WERI-Rb-1 (cell line): Measurements from ENCODE around the gene ENC1.

Experiments used
- DNase-seq: peaks from one replicate; pipeline ENCODE4 v3.0.0-alpha.2; 2020
- H3K27ac ChIP-seq: fragments of 250-450 bp; sonication (Bioruptor Pico); 2 replicates; pipeline ENCODE4 v1.5.1; 2020; ENCODE audit warnings: mild to moderate bottlenecking, moderate library complexity
- H3K27me3 ChIP-seq: fragments of 250-450 bp; sonication (Bioruptor Pico); 2 replicates; pipeline ENCODE4 v1.5.1; 2021; ENCODE audit warnings: mild to moderate bottlenecking, low read depth, moderate library complexity; ENCODE audit not compliant: insufficient read depth, severe bottlenecking
- H3K36me3 ChIP-seq: fragments of 250-450 bp; sonication (Bioruptor Pico); 2 replicates; pipeline ENCODE4 v1.5.1; 2020; ENCODE audit warnings: mild to moderate bottlenecking, moderate library complexity
- H3K4me3 ChIP-seq: 2 replicates; pipeline ENCODE4 v1.5.1; 2011; ENCODE audit warnings: low read depth, mild to moderate bottlenecking, control low read depth, low read length
- H3K9me3 ChIP-seq: fragments of 250-450 bp; sonication (Bioruptor Pico); 2 replicates; pipeline ENCODE4 v1.5.1; 2021; ENCODE audit warnings: mild to moderate bottlenecking, moderate library complexity; ENCODE audit not compliant: severe bottlenecking
- TF ChIP-seq, protein P1 (sequence below): IDR thresholded peaks from 2 replicates; pipeline ENCODE4 v1.5.1; 2011; ENCODE audit warnings: low read depth, mild to moderate bottlenecking, control low read depth, inconsistent platforms, low read length

The ENC1 gene

DNA sequence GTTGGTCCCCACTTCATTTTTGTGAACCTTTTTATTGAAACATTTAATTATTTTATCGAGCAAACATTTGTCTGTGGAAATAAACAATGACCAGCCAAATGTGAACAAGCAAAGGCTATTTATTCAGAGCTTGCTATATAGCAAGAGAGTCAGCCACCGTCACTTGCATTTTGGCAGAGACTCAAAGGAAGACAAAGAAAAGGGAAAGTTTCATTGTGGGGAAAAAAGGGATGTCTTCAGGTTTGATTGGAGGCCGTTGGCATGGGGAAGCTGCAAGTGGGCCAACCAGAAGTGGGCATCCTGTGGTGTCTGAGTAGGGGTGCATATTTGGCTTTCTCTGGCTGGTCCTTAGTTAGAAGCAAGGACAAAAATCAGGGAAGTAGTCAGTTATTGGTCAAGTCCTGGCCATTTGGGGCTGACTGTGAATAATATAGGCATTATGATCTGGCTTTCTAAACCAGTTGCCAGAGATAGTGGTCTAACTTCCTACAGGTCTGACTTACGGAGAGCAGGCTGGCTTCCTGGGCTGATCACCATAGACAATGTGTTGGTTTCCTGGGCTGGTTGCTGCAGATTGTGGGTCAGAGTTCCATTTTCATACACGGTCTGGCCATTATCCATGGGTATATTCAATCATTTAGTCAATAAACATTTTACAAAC, 16.6 kb downstream of the ENC1 start:
- H3K27ac ChIP-seq = peak overlapping the region; percentile 79
- no peak for DNase-seq
- TF ChIP-seq, protein P1, sequence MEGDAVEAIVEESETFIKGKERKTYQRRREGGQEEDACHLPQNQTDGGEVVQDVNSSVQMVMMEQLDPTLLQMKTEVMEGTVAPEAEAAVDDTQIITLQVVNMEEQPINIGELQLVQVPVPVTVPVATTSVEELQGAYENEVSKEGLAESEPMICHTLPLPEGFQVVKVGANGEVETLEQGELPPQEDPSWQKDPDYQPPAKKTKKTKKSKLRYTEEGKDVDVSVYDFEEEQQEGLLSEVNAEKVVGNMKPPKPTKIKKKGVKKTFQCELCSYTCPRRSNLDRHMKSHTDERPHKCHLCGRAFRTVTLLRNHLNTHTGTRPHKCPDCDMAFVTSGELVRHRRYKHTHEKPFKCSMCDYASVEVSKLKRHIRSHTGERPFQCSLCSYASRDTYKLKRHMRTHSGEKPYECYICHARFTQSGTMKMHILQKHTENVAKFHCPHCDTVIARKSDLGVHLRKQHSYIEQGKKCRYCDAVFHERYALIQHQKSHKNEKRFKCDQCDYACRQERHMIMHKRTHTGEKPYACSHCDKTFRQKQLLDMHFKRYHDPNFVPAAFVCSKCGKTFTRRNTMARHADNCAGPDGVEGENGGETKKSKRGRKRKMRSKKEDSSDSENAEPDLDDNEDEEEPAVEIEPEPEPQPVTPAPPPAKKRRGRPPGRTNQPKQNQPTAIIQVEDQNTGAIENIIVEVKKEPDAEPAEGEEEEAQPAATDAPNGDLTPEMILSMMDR = no peak

DNA sequence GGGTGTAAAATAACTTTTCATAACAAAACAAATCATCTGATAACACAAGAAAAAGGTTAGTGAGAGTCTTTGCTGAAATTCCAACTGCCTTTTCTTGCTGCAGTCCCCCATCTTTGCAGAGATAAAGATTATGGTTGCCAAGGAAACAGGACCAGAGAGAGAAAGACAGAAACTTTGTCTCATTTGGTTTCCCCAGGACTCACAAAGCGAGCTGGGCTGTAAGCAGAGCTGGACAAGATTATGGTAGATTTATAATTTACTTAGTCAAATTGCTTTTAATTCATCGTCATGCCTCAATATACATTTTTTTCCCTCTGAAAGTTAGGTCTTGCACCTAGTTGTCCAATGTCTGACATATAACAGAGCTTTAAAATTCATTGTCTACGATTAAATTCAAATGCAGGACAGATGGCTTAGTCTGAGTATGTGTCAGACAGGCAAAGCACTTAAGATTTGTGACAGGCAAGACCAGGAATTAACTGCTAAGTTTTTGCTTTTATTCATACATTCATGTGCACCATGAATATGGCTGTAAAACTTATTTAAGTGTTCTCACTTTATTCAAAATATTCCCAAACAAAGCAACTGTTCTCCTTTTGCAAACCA, 17.4 kb downstream of the ENC1 start:
- Histone ChIP-seq H3K27ac (peak overlapping the region; percentile 79), H3K36me3 (peaks cover 10% of the 10 kb centered on the region), H3K27me3 (no peaks in the 10 kb centered on the region), H3K4me3 (peak overlapping the region; percentile 19), H3K9me3 (peaks cover 10% of the 10 kb centered on the region)
- peak; percentile 25 for DNase-seq
- TF ChIP-seq, protein P1 = no peak

More for the DNA sequence above, 16.6 kb downstream of the ENC1 start:
- Histone ChIP-seq H3K36me3 (peaks cover 17% of the 10 kb centered on the region), H3K27me3 (no peaks in the 10 kb centered on the region), H3K9me3 (peaks cover 10% of the 10 kb centered on the region), H3K4me3 (no peak overlapping the region)

DNA sequence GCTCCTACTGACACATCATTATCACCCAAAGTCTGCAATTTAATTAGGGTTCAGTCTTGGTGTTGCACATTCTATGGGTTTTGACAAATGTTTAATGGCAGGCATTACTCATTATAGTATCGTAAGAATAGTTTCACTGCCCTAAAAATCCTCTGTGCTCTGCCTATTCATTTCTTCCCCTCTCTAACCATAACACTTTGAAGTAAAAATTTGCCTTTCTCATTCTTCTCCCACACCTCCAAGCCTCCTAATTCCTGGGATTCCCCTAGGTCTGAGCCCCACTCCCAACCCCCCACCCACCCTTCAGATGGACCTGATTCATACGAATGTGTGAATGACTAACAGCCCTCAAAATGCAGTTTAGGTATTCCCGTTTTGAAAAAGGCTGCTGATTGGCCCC, 18.4 kb downstream of the ENC1 start:
- TF ChIP-seq, protein P1 = no peak
- no peaks in the 10 kb centered on the region for H3K27me3 ChIP-seq
- H3K4me3 ChIP-seq = no peak overlapping the region
- DNase-seq = no peak
- H3K9me3 ChIP-seq = peaks cover 10% of the 10 kb centered on the region
- peaks cover 2% of the 10 kb centered on the region for H3K36me3 ChIP-seq
- H3K27ac ChIP-seq = peak overlapping the region; percentile 79

DNA sequence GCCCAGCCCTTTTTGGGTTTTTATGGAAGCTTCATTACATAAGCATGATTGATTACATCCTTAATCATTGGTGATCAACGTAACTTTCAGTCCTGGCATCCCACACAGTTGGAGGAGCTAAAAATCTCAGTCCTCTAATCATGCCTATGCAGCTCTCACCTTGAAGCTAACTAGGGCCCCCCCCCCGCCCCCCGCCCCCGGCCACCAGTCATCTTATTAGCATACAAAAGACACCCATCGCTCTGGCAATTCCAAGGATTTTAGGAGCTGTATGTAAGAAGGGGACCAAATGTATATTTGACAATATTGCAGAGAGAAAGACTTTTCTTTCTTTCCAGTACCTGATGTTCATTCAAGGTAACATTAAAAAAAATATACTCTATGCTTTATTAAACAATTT, 19.0 kb downstream of the ENC1 start:
- no peak for DNase-seq
- TF ChIP-seq, protein P1 = no peak
- Histone ChIP-seq H3K36me3 (no peaks in the 10 kb centered on the region), H3K4me3 (no peak overlapping the region), H3K27me3 (no peaks in the 10 kb centered on the region), H3K27ac (no peak overlapping the region; the same call in 1 of the 2 replicates), H3K9me3 (peaks cover 10% of the 10 kb centered on the region)

DNA sequence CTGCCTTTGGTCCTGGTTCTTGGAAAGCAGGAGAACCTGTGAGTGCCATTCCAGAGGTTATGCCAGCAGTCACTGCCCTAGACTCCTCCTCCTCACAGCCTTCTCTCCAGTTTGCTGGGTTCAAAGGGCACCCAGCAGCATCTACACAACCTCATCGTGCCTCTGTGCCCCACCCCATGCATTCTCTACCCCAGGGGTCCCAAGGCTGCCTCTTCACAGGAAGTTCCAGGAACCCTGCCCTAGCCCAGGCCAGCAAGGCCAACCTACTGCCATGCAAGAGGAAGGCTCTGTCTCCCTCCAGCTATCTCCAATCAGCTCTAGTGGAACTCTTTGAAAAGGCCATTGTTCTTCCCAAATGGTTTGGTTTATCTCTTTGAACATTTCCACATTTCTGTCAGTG, 21.2 kb downstream of the ENC1 start:
- TF ChIP-seq, protein P1 = no peak
- peaks cover 5% of the 10 kb centered on the region for H3K9me3 ChIP-seq
- H3K4me3 ChIP-seq = no peak overlapping the region
- H3K27me3 ChIP-seq = no peaks in the 10 kb centered on the region
- no peak overlapping the region for H3K27ac ChIP-seq
- H3K36me3 ChIP-seq = no peaks in the 10 kb centered on the region
- no peak for DNase-seq
